ENCODE measurements around the gene CDC14A. TPM values are rescaled to one million over a fixed set of nuclear protein-coding genes. Genes with fewer than 3 reads are reported as not detected.
A peak's percentile ranks its signal among the peaks of the same experiment; 100 is the strongest.

CDC14A gene
- polyA plus RNA-seq, 1 experiment = 2.8 TPM

DNA sequence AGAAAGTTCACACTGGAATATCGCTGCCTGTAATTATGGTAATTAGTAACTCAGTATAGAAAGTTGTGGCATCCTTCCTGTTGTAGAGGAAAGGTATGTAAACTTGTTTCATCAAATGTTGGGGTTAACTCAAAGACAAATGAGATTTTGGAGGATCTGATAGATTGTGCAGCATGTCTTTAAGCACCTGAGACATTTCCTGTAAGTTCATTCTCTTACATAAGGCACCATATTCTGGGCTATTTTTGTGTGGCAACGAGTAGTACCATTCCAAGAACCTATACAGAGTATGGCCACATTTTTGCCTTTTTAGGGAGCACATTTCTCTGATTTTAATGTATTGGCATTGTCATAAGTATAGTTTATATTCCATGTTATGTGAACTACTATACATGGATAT, 88.8 kb downstream of the CDC14A start:
- TF ChIP-seq CTCF (IDR thresholded peaks at IDR 0.05; ENCODE audit: low read depth, low read length) = no peak
- CTCF ChIA-PET = interaction anchor here (1.3 to 1.5 kb wide), 2 partner anchors 15 to 23 kb away, joined by 3 to 4 read pairs; no protein-coding TSS in a partner anchor
- no peak for DNase-seq (ENCODE audit: low read depth, low spot score)
- H3K27ac ChIP-seq (ENCODE audit: low read depth, low read length) = no peak overlapping the region
- no peaks in the 10 kb centered on the region for H3K9me3 ChIP-seq (ENCODE audit: control insufficient read depth, insufficient read depth, low read length)
- H3K27me3 ChIP-seq (ENCODE audit: control insufficient read depth, insufficient read depth, low read length) = no peaks in the 10 kb centered on the region
- POLR2A ChIA-PET = no interaction called here
- no peak overlapping the region for H3K4me3 ChIP-seq (ENCODE audit: low read depth, low read length)

DNA sequence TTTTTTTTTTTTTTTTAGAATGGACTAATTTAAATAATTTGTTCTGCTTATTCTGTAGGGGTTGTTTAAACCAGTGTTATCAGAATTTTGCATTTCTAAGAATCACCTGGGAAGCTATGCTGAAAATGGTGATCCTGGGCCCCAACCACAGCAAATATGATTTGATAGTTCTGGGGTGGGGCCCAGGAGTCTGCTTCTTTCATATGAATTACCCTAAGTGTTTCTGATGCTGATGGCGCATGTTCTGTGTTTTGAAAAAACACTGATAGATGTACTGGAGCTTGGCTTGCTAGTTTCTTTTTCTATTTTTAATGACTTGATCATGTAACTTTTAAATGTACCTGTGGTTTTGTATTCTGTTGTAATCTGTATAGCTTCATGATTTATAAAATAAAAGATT, 89.3 kb downstream of the CDC14A start:
- Histone ChIP-seq H3K27ac (ENCODE audit: low read depth, low read length) (no peak overlapping the region), H3K4me3 (ENCODE audit: low read depth, low read length) (no peak overlapping the region), H3K27me3 (ENCODE audit: control insufficient read depth, insufficient read depth, low read length) (no peaks in the 10 kb centered on the region), H3K9me3 (ENCODE audit: control insufficient read depth, insufficient read depth, low read length) (no peaks in the 10 kb centered on the region)
- no peak for TF ChIP-seq CTCF (IDR thresholded peaks at IDR 0.05; ENCODE audit: low read depth, low read length)
- DNase-seq (ENCODE audit: low read depth, low spot score) = no peak
- ChIA-PET CTCF (interaction anchor here (1.3 kb wide), 1 partner anchor 14 kb away, joined by 4 read pairs; no protein-coding TSS in a partner anchor), POLR2A (no interaction called here)

DNA sequence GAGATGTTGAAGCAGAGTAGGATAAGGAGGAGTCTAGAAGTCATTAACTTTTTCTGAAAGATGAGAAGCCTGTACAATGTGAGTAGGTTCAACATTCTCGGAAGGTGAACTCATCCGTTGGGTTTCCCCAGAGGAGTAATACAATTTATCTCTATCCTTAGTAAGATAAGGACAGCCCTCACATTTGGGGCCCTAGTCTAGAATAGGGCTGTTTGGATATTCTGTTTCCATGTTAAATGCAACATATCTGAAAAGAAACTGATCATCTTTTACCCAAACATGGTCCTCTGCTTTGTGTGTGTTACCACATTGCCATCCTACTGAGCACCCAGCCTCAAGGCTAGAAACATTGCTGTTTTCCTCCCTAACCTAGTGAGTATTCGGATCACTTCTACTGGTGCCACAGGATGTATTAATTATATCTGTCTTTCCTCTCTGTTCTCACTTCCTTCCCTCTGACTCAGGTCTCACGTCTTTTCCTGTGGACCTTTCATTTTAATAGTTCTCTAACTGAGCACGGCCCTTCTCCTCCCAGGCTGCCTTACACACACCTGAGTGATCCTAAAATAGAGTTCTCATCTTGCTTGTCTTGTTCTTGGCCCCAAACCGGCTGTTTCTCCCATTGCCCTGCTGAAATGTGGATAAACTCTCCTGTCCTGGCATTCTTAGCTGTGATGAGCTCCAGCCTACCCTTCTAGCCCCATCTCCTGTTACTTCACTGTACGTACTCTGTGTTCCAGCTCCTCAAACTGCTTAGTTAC, 91.7 kb downstream of the CDC14A start:
- peak; percentile 33 for DNase-seq (ENCODE audit: low read depth, low spot score)
- Histone ChIP-seq H3K27me3 (ENCODE audit: control insufficient read depth, insufficient read depth, low read length) (no peaks in the 10 kb centered on the region), H3K9me3 (ENCODE audit: control insufficient read depth, insufficient read depth, low read length) (no peaks in the 10 kb centered on the region), H3K27ac (ENCODE audit: low read depth, low read length) (no peak overlapping the region), H3K4me3 (ENCODE audit: low read depth, low read length) (no peak overlapping the region)
- ChIA-PET POLR2A (no interaction called here), CTCF (interaction anchor here (1.2 to 2.5 kb wide), 3 partner anchors 11 to 20 kb away, joined by 3 to 13 read pairs (median 8); no protein-coding TSS in a partner anchor)
- no peak for TF ChIP-seq CTCF (IDR thresholded peaks at IDR 0.05; ENCODE audit: low read depth, low read length)

DNA sequence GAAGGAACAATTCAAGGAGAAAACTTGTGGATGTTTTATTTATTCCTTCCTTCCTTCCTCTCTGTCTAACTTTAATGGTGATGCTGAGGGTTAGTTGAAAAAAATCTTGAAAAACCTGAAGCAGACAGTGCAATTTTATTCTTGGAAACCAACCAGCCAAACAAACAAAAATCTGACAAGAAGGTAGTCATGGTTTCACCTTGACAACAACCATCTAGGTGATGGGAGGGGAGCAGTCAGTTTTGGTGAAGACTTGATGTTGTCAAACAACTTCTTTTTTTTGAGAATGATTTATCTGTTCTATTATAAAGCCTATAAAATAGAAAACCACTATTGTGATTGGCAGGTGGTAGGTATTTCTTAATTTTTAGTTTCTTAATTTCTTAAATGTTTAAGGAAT, 93.3 kb downstream of the CDC14A start:
- Histone ChIP-seq H3K27me3 (ENCODE audit: control insufficient read depth, insufficient read depth, low read length) (no peaks in the 10 kb centered on the region), H3K27ac (ENCODE audit: low read depth, low read length) (no peak overlapping the region), H3K9me3 (ENCODE audit: control insufficient read depth, insufficient read depth, low read length) (no peaks in the 10 kb centered on the region), H3K4me3 (ENCODE audit: low read depth, low read length) (no peak overlapping the region)
- ChIA-PET CTCF (interaction anchor here (1.2 to 2.5 kb wide), 2 partner anchors 9 to 14 kb away, joined by 8 to 13 read pairs; no protein-coding TSS in a partner anchor), POLR2A (no interaction called here)
- no peak for DNase-seq (ENCODE audit: low read depth, low spot score)
- TF ChIP-seq CTCF (IDR thresholded peaks at IDR 0.05; ENCODE audit: low read depth, low read length) = no peak

- Histone ChIP-seq H3K4me3 (ENCODE audit: low read depth, low read length) (no peak overlapping the region), H3K27me3 (ENCODE audit: control insufficient read depth, insufficient read depth, low read length) (no peaks in the 10 kb centered on the region), H3K27ac (ENCODE audit: low read depth, low read length) (no peak overlapping the region), H3K9me3 (ENCODE audit: control insufficient read depth, insufficient read depth, low read length) (no peaks in the 10 kb centered on the region)
- DNase-seq (ENCODE audit: low read depth, low spot score) = no peak
- ChIA-PET POLR2A (no interaction called here), CTCF (interaction anchor here (0.5 to 2.3 kb wide), 4 partner anchors 8 to 790 kb away, joined by 3 to 11 read pairs (median 8); no protein-coding TSS in a partner anchor)
- no peak for TF ChIP-seq CTCF (IDR thresholded peaks at IDR 0.05; ENCODE audit: low read depth, low read length)
Observed at GRCh38 chr1:100448366-100448765, 96.1 kb downstream of the CDC14A start.
